ENCODE data around the gene MADCAM1.

DNA sequence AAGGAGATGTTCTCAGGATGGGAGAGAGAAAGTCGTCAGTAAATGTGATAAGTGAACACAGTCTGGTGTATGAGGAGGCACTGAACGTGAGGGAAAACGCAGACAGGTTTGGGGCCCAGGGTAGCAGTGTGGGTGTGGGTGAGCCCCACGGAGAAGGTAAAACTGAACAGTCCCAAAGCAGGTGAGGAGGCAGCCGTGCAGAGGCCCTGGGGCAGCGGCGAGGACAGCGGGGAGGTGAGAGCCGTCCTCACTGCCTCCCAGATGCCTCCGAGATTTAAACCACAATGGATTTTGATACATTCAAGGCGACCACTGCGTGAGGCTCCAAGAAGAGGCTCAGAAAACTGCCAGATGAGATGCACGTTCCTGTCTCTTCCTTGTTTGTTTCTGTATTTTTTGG lies 20.9 kb upstream of the MADCAM1 start:
- TF ChIP-seq, protein P1, sequence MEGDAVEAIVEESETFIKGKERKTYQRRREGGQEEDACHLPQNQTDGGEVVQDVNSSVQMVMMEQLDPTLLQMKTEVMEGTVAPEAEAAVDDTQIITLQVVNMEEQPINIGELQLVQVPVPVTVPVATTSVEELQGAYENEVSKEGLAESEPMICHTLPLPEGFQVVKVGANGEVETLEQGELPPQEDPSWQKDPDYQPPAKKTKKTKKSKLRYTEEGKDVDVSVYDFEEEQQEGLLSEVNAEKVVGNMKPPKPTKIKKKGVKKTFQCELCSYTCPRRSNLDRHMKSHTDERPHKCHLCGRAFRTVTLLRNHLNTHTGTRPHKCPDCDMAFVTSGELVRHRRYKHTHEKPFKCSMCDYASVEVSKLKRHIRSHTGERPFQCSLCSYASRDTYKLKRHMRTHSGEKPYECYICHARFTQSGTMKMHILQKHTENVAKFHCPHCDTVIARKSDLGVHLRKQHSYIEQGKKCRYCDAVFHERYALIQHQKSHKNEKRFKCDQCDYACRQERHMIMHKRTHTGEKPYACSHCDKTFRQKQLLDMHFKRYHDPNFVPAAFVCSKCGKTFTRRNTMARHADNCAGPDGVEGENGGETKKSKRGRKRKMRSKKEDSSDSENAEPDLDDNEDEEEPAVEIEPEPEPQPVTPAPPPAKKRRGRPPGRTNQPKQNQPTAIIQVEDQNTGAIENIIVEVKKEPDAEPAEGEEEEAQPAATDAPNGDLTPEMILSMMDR (conservative IDR thresholded peaks at IDR 0.05; ENCODE audit: low read depth, low read length) = no peak
- no peak for TF ChIP-seq EZH2 (IDR thresholded peaks at IDR 0.05; ENCODE audit: borderline replicate concordance, low read depth, low read length, poor library complexity, severe bottlenecking)
